ENCODE measurements around the gene UMOD.

Gene UMOD

DNA sequence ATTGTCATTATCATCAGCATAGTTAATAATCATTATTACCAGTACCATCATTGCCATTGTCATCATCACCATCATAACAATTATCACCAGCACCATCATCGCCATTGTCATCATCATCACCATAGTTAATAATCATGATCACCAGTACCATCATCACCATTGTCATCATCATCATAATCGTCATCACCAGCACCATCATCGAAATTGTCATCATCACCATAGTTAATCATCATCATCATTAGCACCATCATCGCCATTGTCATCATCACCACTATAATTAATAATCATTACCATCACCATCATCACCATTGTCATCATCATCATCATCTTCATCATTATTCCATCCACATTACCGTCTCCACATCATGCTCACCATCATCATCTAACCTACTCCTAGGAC, 38.5 kb upstream of the UMOD start:
- TF ChIP-seq USF1 (IDR thresholded peaks at IDR 0.05) (no peak), TAF1 (IDR thresholded peaks at IDR 0.05; ENCODE audit: low read depth) (no peak), RAD21 (IDR thresholded peaks at IDR 0.05; ENCODE audit: low read depth) (no peak), EGR1 (IDR thresholded peaks at IDR 0.05) (no peak), TEAD4 (IDR thresholded peaks at IDR 0.05) (no peak), ZBTB7A (IDR thresholded peaks at IDR 0.05; ENCODE audit: low read depth) (no peak)

DNA sequence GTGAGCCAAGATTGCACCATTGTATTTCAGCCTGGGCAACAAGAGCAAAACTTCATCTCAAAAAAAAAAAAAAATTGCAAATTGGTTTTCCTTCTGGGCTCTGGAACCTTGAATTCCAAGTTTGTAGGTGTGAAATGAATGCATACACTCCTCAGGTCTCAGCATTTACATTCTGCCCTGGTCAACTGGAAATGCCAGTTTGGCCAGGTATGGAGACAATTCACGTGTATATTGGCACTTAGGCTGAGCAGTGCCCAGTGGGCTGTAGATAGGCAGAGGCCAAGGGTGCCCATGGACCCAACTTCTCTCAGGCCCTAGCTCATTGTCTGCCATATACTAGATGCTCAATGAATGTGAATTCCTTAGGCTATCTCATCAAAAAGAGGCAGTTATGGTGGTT, 36.3 kb upstream of the UMOD start:
- no peak for TF ChIP-seq FOXM1 (IDR thresholded peaks at IDR 0.05; ENCODE audit: borderline replicate concordance, low read depth)
- no peak for TF ChIP-seq MAX (IDR thresholded peaks at IDR 0.05)
- TF ChIP-seq ZBTB7A (IDR thresholded peaks at IDR 0.05; ENCODE audit: low read depth) = no peak
- TF ChIP-seq NFIC (IDR thresholded peaks at IDR 0.05) = no peak
- TF ChIP-seq REST (IDR thresholded peaks at IDR 0.05; ENCODE audit: low read depth) = no peak
- TF ChIP-seq TAF1 (IDR thresholded peaks at IDR 0.05; ENCODE audit: low read depth) = no peak
- TF ChIP-seq EGR1 (IDR thresholded peaks at IDR 0.05) = no peak
- no peak for TF ChIP-seq TCF12 (IDR thresholded peaks at IDR 0.05; ENCODE audit: low read depth)
- no peak for TF ChIP-seq EP300 (IDR thresholded peaks at IDR 0.05; ENCODE audit: borderline replicate concordance)

GRCh38 chr16:20387978-20388377, 35.5 kb upstream of the UMOD start:
- TF ChIP-seq YY1 (IDR thresholded peaks at IDR 0.05; ENCODE audit: low read depth) (no peak), TCF12 (IDR thresholded peaks at IDR 0.05; ENCODE audit: low read depth) (no peak), TEAD4 (IDR thresholded peaks at IDR 0.05) (no peak), CEBPB (IDR thresholded peaks at IDR 0.05) (no peak), RAD21 (IDR thresholded peaks at IDR 0.05; ENCODE audit: low read depth) (no peak), FOXM1 (IDR thresholded peaks at IDR 0.05; ENCODE audit: borderline replicate concordance, low read depth) (no peak), CREB1 (IDR thresholded peaks at IDR 0.05; ENCODE audit: low read depth) (no peak)

DNA sequence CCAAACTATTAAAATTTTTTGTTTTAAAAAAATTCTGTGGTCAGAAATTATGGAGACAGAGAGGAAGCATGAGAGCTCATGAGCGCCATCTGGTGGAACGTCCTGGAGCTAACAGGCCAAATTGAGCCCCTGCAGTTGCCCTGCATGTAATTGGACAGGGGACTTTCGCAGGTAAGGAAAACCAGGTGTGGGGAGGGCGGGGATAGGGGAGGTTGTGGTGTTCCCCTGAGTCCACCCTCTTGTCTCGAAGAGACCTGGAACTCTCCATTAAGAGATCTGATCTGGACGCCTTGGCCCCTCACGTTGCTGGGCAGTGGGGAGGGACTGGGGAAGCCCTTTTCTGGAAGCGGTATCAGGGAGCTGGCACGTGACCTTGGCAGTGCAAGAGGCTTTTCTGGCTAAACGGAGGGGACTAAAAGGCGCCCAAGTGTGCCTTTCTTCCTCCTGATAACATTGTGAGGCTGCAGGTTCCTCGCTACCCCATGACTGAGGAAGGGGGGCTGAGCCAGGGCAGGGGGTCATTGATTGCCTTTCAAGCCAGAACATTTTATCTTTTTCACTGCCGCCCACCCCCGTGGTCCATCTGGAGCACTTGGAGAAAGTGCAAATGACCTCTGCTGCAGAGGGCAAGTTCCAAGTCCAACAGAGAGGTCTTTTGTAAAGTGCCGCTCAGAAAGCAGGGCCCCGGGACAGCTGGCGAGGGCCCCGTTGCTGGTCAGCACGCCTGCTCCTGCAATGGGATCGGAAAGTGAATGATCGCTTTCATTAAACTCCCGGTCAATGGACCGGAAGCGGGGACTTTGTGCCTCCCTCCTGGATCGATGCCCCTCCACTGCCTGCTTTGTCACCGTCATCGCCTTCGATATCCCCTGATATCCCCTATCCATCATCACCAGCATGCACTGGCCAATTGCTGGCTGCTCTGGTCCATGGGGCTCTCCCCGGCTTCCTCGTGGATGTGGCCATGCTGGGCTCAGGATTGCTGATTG, 33.6 kb upstream of the UMOD start:
- TF ChIP-seq TCF12 (IDR thresholded peaks at IDR 0.05; ENCODE audit: low read depth) = no peak
- no peak for TF ChIP-seq ZBTB7A (IDR thresholded peaks at IDR 0.05; ENCODE audit: low read depth)
- TF ChIP-seq USF1 (IDR thresholded peaks at IDR 0.05) = peak; percentile 74
- no peak for TF ChIP-seq MAX (IDR thresholded peaks at IDR 0.05)
- TF ChIP-seq EP300 (IDR thresholded peaks at IDR 0.05; ENCODE audit: borderline replicate concordance) = no peak
- TF ChIP-seq TAF1 (IDR thresholded peaks at IDR 0.05; ENCODE audit: low read depth) = no peak
- no peak for TF ChIP-seq EGR1 (IDR thresholded peaks at IDR 0.05)
- no peak for TF ChIP-seq CREB1 (IDR thresholded peaks at IDR 0.05; ENCODE audit: low read depth)
- no peak for TF ChIP-seq NFIC (IDR thresholded peaks at IDR 0.05)
- TF ChIP-seq CEBPB (IDR thresholded peaks at IDR 0.05) = no peak
- TF ChIP-seq YY1 (IDR thresholded peaks at IDR 0.05; ENCODE audit: low read depth) = no peak
- TF ChIP-seq TEAD4 (IDR thresholded peaks at IDR 0.05) = no peak
- TF ChIP-seq RAD21 (IDR thresholded peaks at IDR 0.05; ENCODE audit: low read depth) = peak; percentile 51

DNA sequence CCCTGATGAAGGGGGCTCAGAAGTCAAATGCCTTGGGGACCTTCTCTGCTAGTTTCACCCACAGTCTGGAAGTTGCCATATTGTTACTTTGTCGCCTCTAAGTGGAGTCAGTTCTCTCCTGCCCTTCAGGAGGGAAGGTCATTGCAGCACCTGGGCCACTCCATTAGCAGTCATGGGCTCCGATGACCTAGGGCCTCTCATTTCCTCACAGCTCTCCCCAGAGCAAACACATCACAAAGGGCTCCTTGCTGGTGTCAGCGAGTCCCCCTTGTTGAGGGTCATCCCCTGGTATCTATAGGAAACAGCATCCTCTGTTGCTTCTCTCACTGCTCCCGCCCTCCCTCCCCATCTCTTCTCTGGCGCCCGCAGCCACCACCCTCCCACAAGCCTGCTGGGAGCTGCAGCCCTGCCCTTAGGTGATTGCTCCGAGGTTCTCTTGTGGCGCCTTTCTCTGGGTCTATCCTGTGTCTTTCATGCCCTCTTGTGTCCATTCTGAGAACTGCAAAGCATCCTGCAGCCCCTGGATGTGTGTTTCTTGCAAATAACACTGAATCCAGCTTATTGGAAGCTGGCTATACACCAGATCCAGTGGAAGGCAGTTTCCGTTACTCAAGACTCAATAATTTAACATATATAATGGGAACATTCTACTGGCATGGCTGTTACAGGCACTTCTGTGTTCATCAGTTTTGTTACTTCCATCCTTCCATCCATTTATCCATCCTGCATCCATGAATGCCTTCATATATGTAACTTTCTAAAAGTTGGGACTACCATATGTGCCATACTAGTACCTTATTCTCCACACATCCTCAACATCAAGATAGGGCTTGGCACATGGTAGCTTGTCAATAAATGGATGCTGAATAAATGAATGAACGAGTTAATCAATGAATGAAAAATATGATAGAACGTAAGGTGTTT, 30.9 kb upstream of the UMOD start:
- TF ChIP-seq EGR1 (IDR thresholded peaks at IDR 0.05) (no peak), MAX (IDR thresholded peaks at IDR 0.05) (no peak), RAD21 (IDR thresholded peaks at IDR 0.05; ENCODE audit: low read depth) (peak; percentile 78), REST (IDR thresholded peaks at IDR 0.05; ENCODE audit: low read depth) (no peak), EP300 (IDR thresholded peaks at IDR 0.05; ENCODE audit: borderline replicate concordance) (no peak), ZBTB7A (IDR thresholded peaks at IDR 0.05; ENCODE audit: low read depth) (no peak), TCF12 (IDR thresholded peaks at IDR 0.05; ENCODE audit: low read depth) (no peak), TAF1 (IDR thresholded peaks at IDR 0.05; ENCODE audit: low read depth) (no peak), CEBPB (IDR thresholded peaks at IDR 0.05) (no peak)

All from Ishikawa (cell line).